Activated CD8-positive, alpha-beta memory T cell treated with anti-CD3 and anti-CD28 coated beads, Interleukin-2, amount 50 U/mL, for 48 hours (primary cell): Measurements from ENCODE around the gene CD36.

ENCODE experiments used
- DNase-seq: peaks from one replicate; pipeline ENCODE4 v3.0.0-alpha.2; 2020

The CD36 gene

DNA sequence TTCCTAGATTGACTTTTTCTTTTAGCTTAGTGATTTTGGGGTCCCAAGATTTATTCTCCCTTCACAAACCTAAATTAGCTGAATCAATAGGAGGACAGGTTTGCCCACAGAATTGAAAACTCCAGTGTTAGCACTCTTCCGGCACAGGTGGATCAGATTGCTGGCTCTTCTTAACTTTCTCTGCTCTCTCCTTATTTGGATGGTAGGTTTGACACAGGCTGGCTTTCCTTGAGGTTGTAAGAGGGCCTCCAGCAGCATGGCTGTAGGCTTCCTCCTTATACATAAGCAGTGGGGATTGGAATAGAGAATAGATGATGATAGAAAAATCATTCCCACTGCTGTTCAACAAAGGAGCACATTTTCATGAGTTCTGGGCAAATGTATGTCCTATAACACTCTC, 9.4 kb upstream of the CD36 start:
- no peak for DNase-seq

DNA sequence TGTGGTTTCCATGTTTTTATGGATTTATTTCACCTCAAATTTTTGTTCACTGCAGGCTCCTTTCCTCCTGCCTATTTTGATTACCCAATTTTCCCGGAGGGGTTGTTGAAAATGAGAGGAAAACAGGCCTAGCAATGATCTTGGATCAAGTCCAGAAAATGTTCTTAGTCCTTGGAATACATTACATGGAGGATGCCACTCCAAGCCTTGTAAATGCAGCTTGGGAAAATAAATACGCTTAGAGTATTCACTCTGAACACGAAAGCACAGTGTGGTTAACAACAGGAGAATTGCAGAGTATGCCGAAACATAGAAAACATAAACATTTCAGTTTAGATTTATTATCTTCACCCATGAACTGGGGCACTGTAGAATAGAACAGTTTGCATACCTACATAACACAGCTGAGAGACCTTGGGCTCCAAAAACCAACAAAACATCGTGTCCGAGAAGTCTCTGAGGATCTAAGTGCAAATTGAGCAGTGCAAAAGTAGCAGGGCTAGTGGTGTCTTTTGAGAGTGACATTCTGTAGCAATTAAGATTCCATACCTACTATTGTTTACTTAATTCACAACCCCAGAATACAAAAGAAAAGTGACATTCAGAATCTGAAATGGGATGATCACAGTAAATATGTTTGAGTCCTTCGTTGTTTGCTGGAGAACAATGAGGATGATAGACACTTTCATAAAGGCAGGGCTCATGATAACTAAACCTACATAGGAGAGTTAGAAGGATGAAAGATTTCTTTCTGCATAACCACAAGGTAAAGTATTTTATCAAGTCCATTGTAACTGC, 7.6 kb upstream of the CD36 start:
- no peak for DNase-seq

DNA sequence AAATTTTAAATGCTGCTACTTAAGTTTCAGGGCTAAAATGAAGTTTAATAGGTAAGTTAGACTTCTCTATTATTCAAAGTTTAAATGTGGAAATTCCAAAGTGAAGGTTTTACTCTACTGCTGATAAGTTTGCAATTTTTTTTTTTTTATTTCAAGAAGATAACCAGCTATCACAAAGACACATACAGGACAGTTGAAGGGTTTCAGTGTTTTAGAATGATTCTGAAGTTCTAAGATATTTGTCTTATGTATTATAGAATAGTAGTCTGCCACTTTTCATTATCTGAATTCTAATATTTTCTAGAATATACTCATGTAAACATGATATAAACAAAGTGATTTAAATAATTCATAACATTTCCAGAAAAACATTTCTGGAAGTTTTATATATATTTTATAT, 7.0 kb upstream of the CD36 start:
- DNase-seq, result no peak

DNA sequence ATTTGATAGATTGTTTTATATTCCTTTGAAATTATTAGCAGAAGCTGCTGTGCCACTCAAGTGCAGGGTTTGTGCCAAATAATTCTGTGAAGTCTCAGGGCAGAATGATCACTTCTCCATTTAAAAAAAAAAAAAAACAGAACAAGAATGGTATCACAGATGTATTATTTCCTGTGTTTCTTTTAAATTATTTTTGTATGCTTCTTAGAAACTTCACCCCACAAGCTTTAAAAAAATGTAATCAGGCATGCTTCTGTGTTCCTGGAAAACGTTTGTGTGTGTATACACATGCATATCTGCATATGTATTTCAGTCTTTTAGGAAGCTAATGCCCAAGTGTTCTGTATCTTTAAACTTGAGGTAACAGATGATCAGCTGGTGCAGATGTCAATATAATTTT, 6.3 kb upstream of the CD36 start:
- no peak for DNase-seq

- no peak for DNase-seq
These were observed 5.6 kb upstream of the CD36 start for GRCh38 chr7:80632819-80633218.

DNA sequence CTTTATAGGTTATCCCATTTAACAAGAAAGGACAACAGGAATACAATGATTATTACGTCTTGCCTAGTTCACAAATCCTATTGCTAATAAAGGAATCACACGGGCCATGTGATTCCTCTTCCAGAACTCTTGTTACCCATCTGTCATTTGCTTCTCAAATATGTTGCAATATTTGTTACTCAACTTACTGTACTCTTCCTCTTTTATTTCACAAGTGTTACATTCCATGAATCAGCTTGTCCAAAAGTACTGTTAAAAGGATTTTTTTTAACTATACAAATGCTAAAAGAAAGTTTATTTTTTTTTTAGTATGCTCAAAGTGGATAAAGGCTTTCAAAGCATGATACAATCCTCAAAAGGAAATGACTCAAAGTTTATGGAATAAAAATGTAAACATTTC, 3.9 kb upstream of the CD36 start:
- no peak for DNase-seq

DNA sequence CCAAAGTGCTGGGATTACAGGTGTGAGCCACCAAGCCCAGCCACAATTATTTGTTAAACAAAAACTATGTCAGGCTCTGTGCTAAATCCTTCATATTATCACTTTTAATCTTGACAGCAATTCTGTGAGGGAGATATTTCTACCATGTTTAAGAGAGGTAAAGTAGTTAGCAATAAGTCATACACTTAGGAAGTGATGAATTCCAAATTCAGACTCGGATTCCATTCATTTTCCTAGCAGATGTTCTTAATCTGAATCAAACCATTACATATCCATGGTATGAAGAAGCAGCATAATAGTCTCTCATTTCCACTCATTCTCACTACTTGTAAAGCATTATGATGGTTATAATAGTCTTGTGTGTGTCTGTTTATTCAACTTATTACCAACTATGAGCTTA, 2.9 kb upstream of the CD36 start:
- no peak for DNase-seq

GRCh38 chr7:80635998-80636397, 2.4 kb upstream of the CD36 start:
- DNase-seq, result no peak

GRCh38 chr7:80636709-80637108, 1.7 kb upstream of the CD36 start:
- DNase-seq, result no peak

- no peak for DNase-seq
These were observed 988 bp upstream of the CD36 start for GRCh38 chr7:80637454-80637853.

- no peak for DNase-seq
These were observed 569 bp downstream of the CD36 start for GRCh38 chr7:80639011-80639410.

DNA sequence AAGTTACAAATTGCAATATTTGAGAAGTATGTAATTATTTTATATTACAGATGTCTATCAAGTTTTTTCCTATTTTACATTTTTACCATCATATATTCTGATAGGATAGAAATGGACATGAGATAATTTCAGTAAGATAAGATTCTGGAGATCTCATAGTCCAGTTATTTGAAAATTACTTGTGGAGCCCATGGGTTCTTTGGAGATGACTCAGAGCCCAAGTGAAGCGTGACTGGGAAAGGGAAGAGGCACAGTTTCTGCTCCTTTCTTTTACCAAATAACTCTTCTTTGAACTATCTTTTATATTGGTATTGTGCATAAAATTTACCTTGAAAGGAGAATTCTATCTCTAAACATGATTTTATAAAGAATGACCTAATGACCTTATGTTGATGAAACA, 2.4 kb downstream of the CD36 start:
- no peak for DNase-seq

- DNase-seq, result no peak
These were observed 3.1 kb downstream of the CD36 start for GRCh38 chr7:80641548-80641947.

- DNase-seq, result no peak
These were observed 4.4 kb downstream of the CD36 start for GRCh38 chr7:80642871-80643270.

DNA sequence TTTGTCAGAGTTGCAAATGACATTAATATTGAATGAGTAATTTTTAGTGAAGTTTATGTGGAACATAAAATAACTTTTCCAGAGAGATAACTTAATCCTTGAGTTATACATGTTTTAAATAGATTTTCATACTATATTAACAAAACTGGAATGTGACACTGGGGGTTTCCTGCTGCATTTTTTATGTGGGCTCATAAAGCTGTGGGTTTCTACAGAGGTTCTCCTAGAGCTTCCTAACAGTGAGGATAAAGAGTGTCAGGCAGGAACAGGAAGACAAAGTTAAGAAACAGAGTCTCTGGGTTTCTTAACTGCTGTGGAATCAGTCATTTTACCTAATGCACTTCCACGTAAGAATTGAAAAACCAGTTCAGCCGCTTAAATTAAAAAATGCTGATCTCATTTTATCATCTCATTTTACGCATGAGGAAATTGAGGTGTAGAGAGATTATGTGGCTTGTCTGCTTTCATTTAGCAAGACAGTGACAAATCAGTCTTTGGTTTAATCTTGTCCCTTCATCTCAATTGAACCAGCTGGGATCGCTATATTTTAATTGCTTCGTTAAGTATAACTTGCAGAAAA, 5.0 kb downstream of the CD36 start:
- no peak for DNase-seq

GRCh38 chr7:80644054-80644453, 5.6 kb downstream of the CD36 start:
- no peak for DNase-seq

DNA sequence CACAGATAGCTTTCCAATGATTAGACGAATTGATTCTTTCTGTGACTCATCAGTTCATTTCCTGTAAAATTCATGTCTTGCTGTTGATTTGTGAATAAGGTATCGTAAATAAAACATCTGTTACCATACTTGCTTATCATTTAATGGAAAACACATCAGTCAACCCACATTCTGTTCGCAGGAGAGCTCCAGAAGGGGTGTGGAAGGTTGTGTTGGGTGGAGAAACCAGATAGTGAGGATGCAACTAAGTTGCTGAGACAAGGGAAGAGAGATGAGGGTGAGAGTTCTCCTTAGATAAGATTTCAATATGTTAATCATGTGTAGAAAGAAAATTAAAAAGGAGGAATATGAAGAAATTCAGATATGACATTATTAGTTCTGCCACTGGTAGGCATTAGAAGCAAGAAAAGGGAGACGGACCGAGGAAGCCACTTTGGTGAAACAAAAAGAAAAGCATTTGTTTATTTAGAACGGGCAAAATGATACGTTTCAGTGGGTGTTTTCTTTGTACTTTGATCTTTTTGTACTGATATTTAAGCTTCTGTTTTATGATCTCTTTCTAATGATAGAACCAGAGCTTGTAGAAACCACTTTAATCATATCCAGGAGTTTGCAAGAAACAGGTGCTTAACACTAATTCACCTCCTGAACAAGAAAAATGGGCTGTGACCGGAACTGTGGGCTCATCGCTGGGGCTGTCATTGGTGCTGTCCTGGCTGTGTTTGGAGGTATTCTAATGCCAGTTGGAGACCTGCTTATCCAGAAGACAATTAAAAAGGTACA, 7.8 kb downstream of the CD36 start:
- DNase-seq, result no peak

- DNase-seq, result no peak
These were observed 9.0 kb downstream of the CD36 start for GRCh38 chr7:80647436-80647835.

DNA sequence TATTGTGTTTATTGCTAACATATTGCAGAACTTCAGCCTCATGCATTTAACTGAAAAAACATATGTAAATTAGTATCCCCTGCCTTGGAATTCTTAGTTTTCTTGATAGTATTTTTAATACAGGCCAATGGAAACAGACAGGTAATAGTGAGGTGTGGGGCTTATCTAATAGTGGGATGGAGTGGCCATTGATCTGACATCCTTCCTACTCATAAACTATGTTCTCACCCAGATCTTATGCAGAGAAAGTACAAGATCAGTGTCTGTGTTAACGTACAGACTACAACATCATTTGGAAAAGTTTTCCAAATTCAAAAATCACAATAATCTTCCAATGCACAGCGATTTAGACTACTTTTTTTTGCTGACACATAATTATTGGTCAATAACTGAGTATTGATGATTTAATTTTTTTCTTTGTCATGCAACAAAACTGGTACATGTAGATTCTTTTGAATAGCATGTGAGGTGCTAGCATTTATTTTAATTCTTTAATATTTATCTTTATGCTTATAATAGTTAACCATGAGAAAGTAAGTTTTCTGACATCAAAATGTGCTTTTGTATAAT, 9.7 kb downstream of the CD36 start:
- no peak for DNase-seq

DNA sequence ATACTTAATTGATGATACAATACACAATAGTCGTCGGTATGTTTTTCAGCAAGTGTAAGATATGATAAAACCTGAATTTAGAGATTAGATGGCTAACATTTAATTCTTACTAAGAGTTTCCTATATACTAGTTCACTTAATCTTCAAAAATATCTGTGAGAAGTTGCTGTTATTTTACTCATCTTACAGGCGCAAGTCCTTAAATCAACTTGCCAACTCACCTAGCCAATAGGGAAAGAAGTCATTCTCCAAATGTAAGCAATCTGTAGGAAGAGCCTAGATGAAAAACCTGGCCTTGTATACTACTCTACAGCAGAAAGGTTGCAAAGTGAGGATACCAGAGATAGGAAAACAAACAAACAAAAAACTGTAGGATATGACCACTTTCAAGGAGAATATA, 10.6 kb downstream of the CD36 start:
- DNase-seq, result no peak

DNA sequence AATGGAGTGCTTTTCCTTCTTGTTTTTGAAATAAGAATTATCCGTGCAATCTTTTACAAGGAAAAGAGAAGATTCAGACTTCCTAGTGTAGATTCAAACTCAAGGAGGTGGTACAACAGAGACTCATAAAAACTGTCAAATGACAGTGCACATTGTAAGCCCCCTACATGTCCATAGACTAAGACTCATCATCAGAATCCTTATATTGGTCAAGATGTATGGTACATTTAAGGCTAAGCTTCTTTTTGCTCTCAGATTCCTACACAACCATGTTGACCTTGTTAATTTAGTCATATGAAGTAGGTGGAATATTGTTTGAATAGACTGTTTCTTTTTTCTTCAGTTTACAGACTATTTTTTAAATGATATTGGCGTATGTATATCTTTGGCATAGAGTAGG, 11.6 kb downstream of the CD36 start:
- no peak for DNase-seq

DNA sequence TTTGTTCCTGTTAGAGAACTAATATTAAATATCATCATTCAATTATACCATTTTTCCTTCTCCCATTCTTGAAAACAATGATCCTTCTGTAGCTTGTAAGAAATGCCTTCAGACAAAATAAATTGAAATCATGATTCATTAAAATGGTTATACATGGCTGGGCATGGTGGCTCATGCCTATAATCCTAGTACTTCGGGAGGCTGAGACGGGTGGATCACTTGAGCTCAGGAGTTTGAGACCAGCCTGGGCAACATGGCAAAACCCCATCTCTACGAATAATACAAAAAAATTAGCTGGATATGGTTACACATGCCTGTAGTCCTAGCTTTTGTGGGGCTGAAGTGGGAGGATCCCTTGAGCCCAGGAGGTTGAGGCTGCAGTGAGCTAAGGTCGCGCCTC, 13.0 kb downstream of the CD36 start:
- DNase-seq, result no peak

- DNase-seq, result no peak
These were observed 14.8 kb downstream of the CD36 start for GRCh38 chr7:80653244-80653643.

DNA sequence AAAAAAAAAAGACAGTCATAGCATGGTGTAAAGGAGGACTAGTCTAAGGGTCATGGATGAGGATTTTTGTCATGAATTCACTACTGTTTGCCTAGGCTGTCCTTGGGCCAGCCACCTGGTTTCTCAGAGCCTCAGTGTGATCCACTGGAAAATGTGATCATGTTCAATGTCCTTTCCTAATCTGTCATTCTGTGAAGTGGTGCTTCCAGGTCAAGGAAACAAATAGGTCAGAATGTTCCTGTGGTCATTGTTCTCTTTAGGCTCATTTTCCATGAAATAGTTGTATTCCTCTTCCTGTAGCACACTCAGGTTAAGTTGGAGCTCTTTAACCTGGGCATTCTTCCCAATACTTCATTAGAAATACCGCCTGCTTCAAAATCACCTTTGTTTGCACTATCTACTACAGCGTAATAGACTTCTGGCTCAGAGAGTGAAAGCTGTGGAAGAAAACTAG, 16.5 kb downstream of the CD36 start:
- no peak for DNase-seq
